Keratinocyte (primary cell): ENCODE results near the gene C16orf96. TPM values are rescaled to one million over a fixed set of nuclear protein-coding genes. Genes with fewer than 3 reads are reported as not detected.

Source experiments
- DNase-seq: peaks from one replicate; pipeline ENCODE4 v3.0.0-alpha.2; 2011; ENCODE audit warnings: low read depth, missing footprints, low spot score
- FAIRE-seq: peaks from 2 replicates; lab custom pipeline; 2011; peaks lifted over from hg19 to GRCh38; lab: Jason Lieb, UNC
- H2AFZ ChIP-seq: 2 replicates; pipeline ENCODE4 v1.6.0; 2012; ENCODE audit warnings: low read length, control low read depth, inconsistent platforms; ENCODE audit not compliant: control insufficient read depth
- H3K27ac ChIP-seq: 2 replicates; pipeline ENCODE4 v1.5.1; 2011; ENCODE audit warnings: low read length; ENCODE audit not compliant: control insufficient read depth, insufficient read depth
- H3K27me3 ChIP-seq: 3 replicates; pipeline ENCODE4 v1.6.0; 2011; ENCODE audit warnings: low read length; ENCODE audit not compliant: control insufficient read depth, insufficient read depth; ENCODE audit errors: extremely low read depth
- H3K36me3 ChIP-seq, 2 experiments: 2 replicates in 1 of 2; 3 replicates in 1 of 2; pipeline ENCODE4 v1.5.1; 2011; ENCODE audit warnings: low read length in 2 of 2, mild to moderate bottlenecking in 1 of 2; ENCODE audit not compliant: control insufficient read depth in 2 of 2, insufficient read depth in 2 of 2; ENCODE audit errors: extremely low read depth in 1 of 2
- H3K4me1 ChIP-seq: 3 replicates; pipeline ENCODE4 v1.5.1; 2011; ENCODE audit warnings: low read length; ENCODE audit not compliant: control insufficient read depth, insufficient read depth; ENCODE audit errors: extremely low read depth
- H3K4me2 ChIP-seq: 3 replicates; pipeline ENCODE4 v1.6.0; 2011; ENCODE audit warnings: low read depth, low read length; ENCODE audit not compliant: control insufficient read depth, insufficient read depth; ENCODE audit errors: extremely low read depth
- H3K4me3 ChIP-seq, 3 experiments: fragments of 200-600 bp in 1 of 3; sonication (generic) in 1 of 3; 2 replicates in 2 of 3; 3 replicates in 1 of 3; pipeline ENCODE4 v1.5.1; 2011 to 2016; ENCODE audit warnings: low read length in 3 of 3, mild to moderate bottlenecking in 3 of 3, control low read depth in 2 of 3, inconsistent platforms in 1 of 3, low read depth in 1 of 3, mixed read lengths in 1 of 3, mixed run types in 1 of 3, moderate library complexity in 1 of 3; ENCODE audit not compliant: control insufficient read depth in 2 of 3, insufficient read depth in 2 of 3; ENCODE audit errors: extremely low read depth in 1 of 3
- H3K79me2 ChIP-seq: 2 replicates; pipeline ENCODE4 v1.6.0; 2012; ENCODE audit warnings: low read length; ENCODE audit not compliant: control insufficient read depth, insufficient read depth
- H3K9ac ChIP-seq: 3 replicates; pipeline ENCODE4 v1.6.0; 2011; ENCODE audit warnings: low read length; ENCODE audit not compliant: control insufficient read depth, insufficient read depth; ENCODE audit errors: extremely low read depth
- H3K9me1 ChIP-seq: 3 replicates; pipeline ENCODE4 v1.6.0; 2011; ENCODE audit warnings: low read length; ENCODE audit not compliant: control insufficient read depth, insufficient read depth; ENCODE audit errors: extremely low read depth
- H3K9me3 ChIP-seq: 2 replicates; pipeline ENCODE4 v1.5.1; 2012; ENCODE audit warnings: low read depth, low read length; ENCODE audit not compliant: control insufficient read depth
- H4K20me1 ChIP-seq: 3 replicates; pipeline ENCODE4 v1.6.0; 2011; ENCODE audit warnings: low read length; ENCODE audit not compliant: control insufficient read depth, insufficient read depth; ENCODE audit errors: extremely low read depth
- CTCF ChIP-seq, 3 experiments: IDR thresholded peaks in 1 of 3; conservative IDR thresholded peaks in 1 of 3; optimal IDR thresholded peaks in 1 of 3; 2 replicates in 2 of 3; 3 replicates in 1 of 3; pipeline versions ENCODE3 to v1.5.1; 2011; ENCODE audit warnings: low read length in 3 of 3, mild to moderate bottlenecking in 3 of 3, moderate library complexity in 2 of 3, control low read depth in 1 of 3, inconsistent platforms in 1 of 3; ENCODE audit not compliant: insufficient read depth in 2 of 3; ENCODE audit errors: extremely low read depth in 1 of 3
- EZH2 ChIP-seq: IDR thresholded peaks from one replicate; pipeline ENCODE4 v1.6.1; 2012; ENCODE audit warnings: inconsistent platforms, mild to moderate bottlenecking, low read length, moderate library complexity
- dilution Hi-C: fragments of 300-500 bp; cut with MboI; formaldehyde crosslinking; loops from one replicate; pipeline ENCODE4 v1.7.0; 2020; ENCODE audit warnings: low sequenced_read_pairs; ENCODE audit not compliant: extremely low pct_ligation_motif_present
- polyA plus RNA-seq, 5 experiments: library from polyadenylated mRNA; depleted of rRNA in 3 of 5; stranded (reverse) in 3 of 5; stranded (forward) in 1 of 5; unstranded in 1 of 5; fragments of >200 nt; gene quantifications; 1 replicate in 1 of 5; 2 replicates in 3 of 5; 3 replicates in 1 of 5; pipeline versions ENCODE4 v1.2.1 to v1.2.3, GENCODE V29; 2011 to 2012; ENCODE audit warnings: missing spikeins in 2 of 5, low read depth in 1 of 5, low replicate concordance in 1 of 5

C16orf96 gene
- polyA plus RNA-seq, 1 donor (not counting 4 experiments of a cell fraction or from before 2014, with no cell fraction given) = not detected

- TF ChIP-seq EZH2 (no peak), CTCF (optimal IDR thresholded peaks at IDR 0.05 in 1 of 3, IDR thresholded peaks at IDR 0.05 in 1 of 3, conservative IDR thresholded peaks at IDR 0.05 in 1 of 3; ENCODE audit: extremely low read depth in 1 of 3, insufficient read depth in 2 of 3, low read length in 3 of 3) (no peak)
- Histone ChIP-seq H3K27me3 (no peaks in the 10 kb centered on the region), H3K4me1 (peaks cover 23% of the 10 kb centered on the region), H3K4me2 (no peak overlapping the region), H4K20me1 (no peaks in the 10 kb centered on the region), H3K9me3 (no peaks in the 10 kb centered on the region), H3K9me1 (peaks cover 5% of the 10 kb centered on the region), H3K79me2 (peaks cover 66% of the 10 kb centered on the region), H3K4me3 (no peak overlapping the region), H3K36me3 (peaks cover 11 to 21% of the 10 kb centered on the region in 2 experiments), H2AFZ (no peak overlapping the region), H3K9ac (no peak overlapping the region), H3K27ac (no peak overlapping the region)
- dilution Hi-C loops = no loop called here
- DNase-seq = no peak
- FAIRE-seq = no peak
These were observed 24.3 kb upstream of the C16orf96 start for GRCh38 chr16:4531811-4532210.

- FAIRE-seq (no peak), DNase-seq (no peak)
- Histone ChIP-seq H3K79me2 (peaks cover 68% of the 10 kb centered on the region), H3K9me1 (peaks cover 5% of the 10 kb centered on the region), H2AFZ (no peak overlapping the region), H4K20me1 (no peaks in the 10 kb centered on the region), H3K27ac (no peak overlapping the region), H3K9ac (no peak overlapping the region), H3K36me3 (peaks cover 11 to 21% of the 10 kb centered on the region in 2 experiments), H3K4me2 (no peak overlapping the region), H3K9me3 (no peaks in the 10 kb centered on the region), H3K4me3 (no peak overlapping the region), H3K27me3 (no peaks in the 10 kb centered on the region), H3K4me1 (peaks cover 27% of the 10 kb centered on the region)
- dilution Hi-C loops = no loop called here
- TF ChIP-seq EZH2 (no peak), CTCF (optimal IDR thresholded peaks at IDR 0.05 in 1 of 3, IDR thresholded peaks at IDR 0.05 in 1 of 3, conservative IDR thresholded peaks at IDR 0.05 in 1 of 3; ENCODE audit: extremely low read depth in 1 of 3, insufficient read depth in 2 of 3, low read length in 3 of 3) (no peak)
These were observed 23.9 kb upstream of the C16orf96 start for GRCh38 chr16:4532238-4532637.
